Measurements from ENCODE around the gene SLC12A6.

The SLC12A6 gene

GRCh38 chr15:34239151-34239808 is 98.3 kb downstream of the SLC12A6 start:
- TF ChIP-seq ZFX (IDR thresholded peaks at IDR 0.05; ENCODE audit: borderline replicate concordance) (no peak), CTCF (IDR thresholded peaks at IDR 0.05) (no peak)
- H3K27ac ChIP-seq, result no peak overlapping the region

GRCh38 chr15:34233614-34234013 is 104.0 kb downstream of the SLC12A6 start:
- TF ChIP-seq ZFX (IDR thresholded peaks at IDR 0.05; ENCODE audit: borderline replicate concordance) (no peak), CTCF (IDR thresholded peaks at IDR 0.05) (no peak)
- H3K27ac ChIP-seq, result no peak overlapping the region

GRCh38 chr15:34223904-34224596 is 113.5 kb downstream of the SLC12A6 start:
- peak; percentile 42 for TF ChIP-seq CTCF (IDR thresholded peaks at IDR 0.05)
- TF ChIP-seq ZFX (IDR thresholded peaks at IDR 0.05; ENCODE audit: borderline replicate concordance), result no peak
- peak overlapping the region; percentile 99 for H3K27ac ChIP-seq

- peak overlapping the region; percentile 62; the same call in 1 of the 2 replicates for H3K27ac ChIP-seq
- TF ChIP-seq ZFX (IDR thresholded peaks at IDR 0.05; ENCODE audit: borderline replicate concordance) (no peak), CTCF (IDR thresholded peaks at IDR 0.05) (no peak)
These were observed 119.9 kb downstream of the SLC12A6 start for GRCh38 chr15:34217587-34218225.

GRCh38 chr15:34216527-34217270 is 120.9 kb downstream of the SLC12A6 start:
- peak overlapping the region; percentile 62 for H3K27ac ChIP-seq
- TF ChIP-seq CTCF (IDR thresholded peaks at IDR 0.05) (no peak), ZFX (IDR thresholded peaks at IDR 0.05; ENCODE audit: borderline replicate concordance) (no peak)

GRCh38 chr15:34214135-34214534 is 123.4 kb downstream of the SLC12A6 start:
- no peak overlapping the region for H3K27ac ChIP-seq
- no peak for TF ChIP-seq ZFX (IDR thresholded peaks at IDR 0.05; ENCODE audit: borderline replicate concordance)
- TF ChIP-seq CTCF (IDR thresholded peaks at IDR 0.05), result no peak
